ENCODE results near the gene CNTN6. TPM values are rescaled to one million over a fixed set of nuclear protein-coding genes. Genes with fewer than 3 reads are reported as not detected.

Gene CNTN6
- total and polyA plus RNA-seq, 2 of the 13 experiments (the other 11 are each of a cell fraction or from before 2014, with no cell fraction given) = not detected

DNA sequence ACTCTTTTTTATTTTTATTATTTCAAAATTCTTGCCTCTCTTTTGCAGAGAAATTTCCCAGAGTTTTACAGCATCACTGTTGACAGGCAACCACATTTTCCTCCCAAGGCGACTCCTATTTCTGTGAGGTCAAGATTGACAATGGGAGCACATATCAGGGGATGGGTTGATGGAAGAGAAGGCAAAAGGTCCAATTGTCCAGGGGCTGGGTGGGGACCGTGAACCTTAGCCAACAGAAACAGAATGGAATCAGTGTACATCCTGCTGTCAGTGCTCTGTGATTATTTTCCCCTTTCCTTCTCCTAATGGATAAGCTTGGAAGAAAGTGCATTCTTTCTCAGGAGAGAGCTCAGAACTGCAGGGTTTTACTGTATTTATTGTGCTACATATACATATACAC is 42.4 kb downstream of the CNTN6 start:
- ATAC-seq (no peak), DNase-seq (ENCODE audit: low spot score) (no peak), FAIRE-seq (no peak)
- Histone ChIP-seq H3K4me2 (ENCODE audit: low read depth, low read length) (no peak overlapping the region), H3K4me1 (ENCODE audit: insufficient read depth, low read length) (no peaks in the 10 kb centered on the region), H3K79me2 (ENCODE audit: insufficient read depth, low read length) (no peaks in the 10 kb centered on the region), H3K27me3 (ENCODE audit: control insufficient read depth in 1 of 2, insufficient read depth in 2 of 2, low read length in 2 of 2) (no peaks in the 10 kb centered on the region), H3K9ac (ENCODE audit: insufficient read depth, low read depth, low read length) (no peak overlapping the region), H3K4me3 (replicated peaks in 1 of 3; ENCODE audit: insufficient read depth in 1 of 3, low read depth in 2 of 3, low read length in 3 of 3) (no peak overlapping the region), H2AFZ (ENCODE audit: low read length) (no peak overlapping the region), H3K9me3 (ENCODE audit: low read length) (peaks cover 89% of the 10 kb centered on the region), H3K27ac (ENCODE audit: extremely low read length, insufficient read depth, low read length) (no peak overlapping the region), H3K36me3 (replicated peaks in 1 of 2; ENCODE audit: control insufficient read depth in 1 of 2, insufficient read depth in 2 of 2, low read length in 2 of 2) (no peaks in the 10 kb centered on the region), H4K20me1 (ENCODE audit: insufficient read depth, low read length) (no peaks in the 10 kb centered on the region)
- 0% methylated on average over 2 of the region's 2 CpGs for WGBS (ENCODE audit: low lambda C conversion rate)
- ChIA-PET CTCF (ENCODE audit: low intra/inter-chr PET ratio, low total read pairs) (no interaction called here), POLR2A (no interaction called here)
- in situ Hi-C loops (cut with HindIII; ENCODE audit: extremely low pct_ligation_motif_present, low pct_unique_long_range_greater_than_20kb) (no loop called here), intact Hi-C loops (cut with micrococcal nuclease; ENCODE audit: unreplicated experiment) (no loop called here)
- no peak for TF ChIP-seq ZNF510 (CRISPR knock-in tag; IDR thresholded peaks at IDR 0.05; ENCODE audit: low read depth)
- BruUV-seq (replicated peaks) = no TSS peak

DNA sequence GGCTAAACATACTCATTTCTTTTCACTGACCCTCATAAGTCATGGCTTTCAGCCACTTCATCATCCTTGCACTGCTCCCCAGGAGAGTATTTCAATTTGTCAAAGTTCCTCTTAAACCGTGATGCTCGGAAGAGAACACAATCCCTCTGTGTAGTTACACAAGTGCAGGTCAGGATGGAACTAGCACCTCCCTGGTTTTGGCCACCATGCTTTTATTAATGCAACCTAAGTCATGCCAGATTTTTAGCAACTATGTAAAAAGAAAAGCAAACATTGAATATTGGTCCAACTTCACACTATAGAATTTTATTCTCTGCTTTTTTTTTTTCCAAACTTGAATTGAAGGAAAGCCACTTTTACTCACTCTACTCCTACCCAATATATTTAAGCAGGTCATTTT is 45.2 kb downstream of the CNTN6 start:
- no peak overlapping the region for H3K4me2 ChIP-seq (ENCODE audit: low read depth, low read length)
- no peak overlapping the region for H3K27ac ChIP-seq (ENCODE audit: extremely low read length, insufficient read depth, low read length)
- H3K9ac ChIP-seq (ENCODE audit: insufficient read depth, low read depth, low read length) = no peak overlapping the region
- CTCF ChIA-PET (ENCODE audit: low intra/inter-chr PET ratio, low total read pairs) = no interaction called here
- peaks cover 87% of the 10 kb centered on the region for H3K9me3 ChIP-seq (ENCODE audit: low read length)
- 3% methylated on average over 2 of the region's 2 CpGs for WGBS (ENCODE audit: low lambda C conversion rate)
- no peaks in the 10 kb centered on the region for H3K36me3 ChIP-seq (replicated peaks in 1 of 2; ENCODE audit: control insufficient read depth in 1 of 2, insufficient read depth in 2 of 2, low read length in 2 of 2)
- in situ Hi-C loops (cut with HindIII; ENCODE audit: extremely low pct_ligation_motif_present, low pct_unique_long_range_greater_than_20kb) = no loop called here
- POLR2A ChIA-PET = no interaction called here
- no peaks in the 10 kb centered on the region for H3K27me3 ChIP-seq (ENCODE audit: control insufficient read depth in 1 of 2, insufficient read depth in 2 of 2, low read length in 2 of 2)
- no peak overlapping the region for H2AFZ ChIP-seq (ENCODE audit: low read length)
- TF ChIP-seq GZF1 (CRISPR knock-in tag; IDR thresholded peaks at IDR 0.05) (no peak), HOXA5 (CRISPR knock-in tag; IDR thresholded peaks at IDR 0.05) (no peak), ZNF124 (CRISPR knock-in tag; IDR thresholded peaks at IDR 0.05) (no peak)
- TF ChIP-seq, protein P1, sequence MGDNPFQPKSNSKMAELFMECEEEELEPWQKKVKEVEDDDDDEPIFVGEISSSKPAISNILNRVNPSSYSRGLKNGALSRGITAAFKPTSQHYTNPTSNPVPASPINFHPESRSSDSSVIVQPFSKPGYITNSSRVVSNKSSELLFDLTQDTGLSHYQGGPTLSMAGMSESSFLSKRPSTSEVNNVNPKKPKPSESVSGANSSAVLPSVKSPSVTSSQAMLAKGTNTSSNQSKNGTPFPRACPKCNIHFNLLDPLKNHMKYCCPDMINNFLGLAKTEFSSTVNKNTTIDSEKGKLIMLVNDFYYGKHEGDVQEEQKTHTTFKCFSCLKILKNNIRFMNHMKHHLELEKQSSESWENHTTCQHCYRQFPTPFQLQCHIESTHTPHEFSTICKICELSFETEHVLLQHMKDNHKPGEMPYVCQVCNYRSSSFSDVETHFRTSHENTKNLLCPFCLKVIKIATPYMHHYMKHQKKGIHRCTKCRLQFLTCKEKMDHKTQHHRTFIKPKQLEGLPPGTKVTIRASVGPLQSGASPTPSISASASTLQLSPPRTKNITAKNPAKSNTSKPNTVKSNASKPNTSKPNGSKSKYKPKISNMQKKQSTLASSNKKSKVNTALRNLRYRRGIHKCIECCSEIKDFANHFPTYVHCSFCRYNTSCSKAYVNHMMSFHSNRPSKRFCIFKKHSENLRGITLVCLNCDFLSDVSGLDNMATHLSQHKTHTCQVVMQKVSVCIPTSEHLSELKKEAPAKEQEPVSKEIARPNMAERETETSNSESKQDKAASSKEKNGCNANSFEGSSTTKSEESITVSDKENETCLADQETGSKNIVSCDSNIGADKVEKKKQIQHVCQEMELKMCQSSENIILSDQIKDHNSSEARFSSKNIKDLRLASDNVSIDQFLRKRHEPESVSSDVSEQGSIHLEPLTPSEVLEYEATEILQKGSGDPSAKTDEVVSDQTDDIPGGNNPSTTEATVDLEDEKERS (CRISPR knock-in tag; IDR thresholded peaks at IDR 0.05) = no peak
- TF ChIP-seq, protein P2, sequence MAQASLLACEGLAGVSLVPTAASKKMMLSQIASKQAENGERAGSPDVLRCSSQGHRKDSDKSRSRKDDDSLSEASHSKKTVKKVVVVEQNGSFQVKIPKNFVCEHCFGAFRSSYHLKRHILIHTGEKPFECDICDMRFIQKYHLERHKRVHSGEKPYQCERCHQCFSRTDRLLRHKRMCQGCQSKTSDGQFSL (CRISPR knock-in tag; IDR thresholded peaks at IDR 0.05) = no peak
- no peaks in the 10 kb centered on the region for H3K79me2 ChIP-seq (ENCODE audit: insufficient read depth, low read length)
- FAIRE-seq (no peak), ATAC-seq (no peak), DNase-seq (ENCODE audit: low spot score) (no peak)
- intact Hi-C loops (cut with micrococcal nuclease; ENCODE audit: unreplicated experiment) = no loop called here
- no peaks in the 10 kb centered on the region for H4K20me1 ChIP-seq (ENCODE audit: insufficient read depth, low read length)
- no TSS peak for BruUV-seq (replicated peaks)
- H3K4me3 ChIP-seq (replicated peaks in 1 of 3; ENCODE audit: insufficient read depth in 1 of 3, low read depth in 2 of 3, low read length in 3 of 3) = no peak overlapping the region
- no peaks in the 10 kb centered on the region for H3K4me1 ChIP-seq (ENCODE audit: insufficient read depth, low read length)
